K562 (cell line): ENCODE data around the gene ZFPM1. TPM values are rescaled to one million over a fixed set of nuclear protein-coding genes. Genes with fewer than 3 reads are reported as not detected.
A peak's percentile ranks its signal among the peaks of the same experiment; 100 is the strongest.

Source experiments
- ARNT ChIP-seq, 2 experiments: fragments of 450-650 bp; IDR thresholded peaks; 2 replicates each; pipeline ENCODE4 v1.6.1; 2016; ENCODE audit warnings: mild to moderate bottlenecking in 1 of 2
- CBFA2T3 ChIP-seq: fragments of 450-650 bp; IDR thresholded peaks from 2 replicates; pipeline ENCODE4 v1.6.1; 2017
- CBX1 ChIP-seq: sonication (generic); IDR thresholded peaks from 2 replicates; pipeline ENCODE4 v1.6.1; 2016; ENCODE audit warnings: antibody characterized with exemption, low read depth, mild to moderate bottlenecking
- CEBPB ChIP-seq: fragments of 450-650 bp; IDR thresholded peaks from 2 replicates; pipeline ENCODE4 v1.6.1; 2016; ENCODE audit warnings: missing genetic modification characterization, missing compliant biosample characterization
- CTBP1 ChIP-seq: fragments of 450-650 bp; IDR thresholded peaks from 2 replicates; pipeline ENCODE4 v1.6.1; 2016; ENCODE audit warnings: borderline replicate concordance
- ERF ChIP-seq: fragments of 450-650 bp; formaldehyde crosslinking; IDR thresholded peaks from 2 replicates; pipeline ENCODE4 v1.4.0; 2020; ENCODE audit warnings: mild to moderate bottlenecking, mixed read lengths
- ETV1 ChIP-seq: fragments of 450-650 bp; conservative IDR thresholded peaks from 2 replicates; pipeline ENCODE4 v1.6.1; 2016; ENCODE audit warnings: missing genetic modification characterization, control low read depth, low read depth, missing compliant biosample characterization
- KAT8 ChIP-seq: fragments of 450-650 bp; IDR thresholded peaks from 2 replicates; pipeline ENCODE4 v1.6.1; 2016; ENCODE audit warnings: low read depth, mild to moderate bottlenecking
- LEF1 ChIP-seq: fragments of 450-650 bp; IDR thresholded peaks from 2 replicates; pipeline ENCODE4 v1.6.1; 2016; ENCODE audit warnings: mild to moderate bottlenecking
- MAZ ChIP-seq, 2 experiments: fragments of 450-650 bp in 1 of 2; sonication (generic) in 1 of 2; formaldehyde crosslinking; IDR thresholded peaks in 1 of 2; conservative IDR thresholded peaks in 1 of 2; 2 replicates each; pipeline versions ENCODE4 v1.4.0 to v1.5.0; 2020; ENCODE audit warnings: mild to moderate bottlenecking in 1 of 2, missing genetic modification reagents in 1 of 2
- MBD2 ChIP-seq: sonication (generic); IDR thresholded peaks from 2 replicates; pipeline ENCODE4 v1.6.1; 2016; ENCODE audit warnings: low read depth, borderline replicate concordance
- PHTF2 ChIP-seq: fragments of 250-450 bp; sonication (Bioruptor Pico); IDR thresholded peaks from 2 replicates; pipeline ENCODE4 v1.5.0; 2021; ENCODE audit warnings: mild to moderate bottlenecking
- PYGO2 ChIP-seq: fragments of 450-650 bp; IDR thresholded peaks from 2 replicates; pipeline ENCODE4 v1.6.1; 2016; ENCODE audit warnings: mild to moderate bottlenecking, missing genetic modification characterization, moderate library complexity, missing compliant biosample characterization
- RBM15 ChIP-seq: fragments of 200-400 bp; formaldehyde crosslinking; IDR thresholded peaks from 2 replicates; pipeline ENCODE4 v1.6.1; 2018; ENCODE audit warnings: mild to moderate bottlenecking, low read length, moderate library complexity; ENCODE audit not compliant: insufficient read depth
- SMAD2 ChIP-seq: fragments of 150-350 bp; IDR thresholded peaks from 2 replicates; pipeline ENCODE4 v1.6.1; 2014; ENCODE audit warnings: low read depth, mild to moderate bottlenecking, low read length
- SMC3 ChIP-seq: conservative IDR thresholded peaks from 2 replicates; pipeline ENCODE4 v1.6.1; 2011; ENCODE audit warnings: low read depth, low read length, improper control_type of control experiment; ENCODE audit not compliant: insufficient read depth
- ZBTB7A ChIP-seq: IDR thresholded peaks from 2 replicates; pipeline ENCODE4 v1.6.1; 2011; ENCODE audit warnings: low read depth, mild to moderate bottlenecking, low read length, moderate library complexity, borderline replicate concordance; ENCODE audit not compliant: control insufficient read depth
- ZNF263 ChIP-seq: sonication (generic); formaldehyde crosslinking; IDR thresholded peaks from 2 replicates; pipeline ENCODE4 v1.8.0; 2022; ENCODE audit warnings: mild to moderate bottlenecking, missing genetic modification reagents, borderline replicate concordance
- ZNF561 ChIP-seq: fragments of 450-650 bp; formaldehyde crosslinking; conservative IDR thresholded peaks from 2 replicates; pipeline ENCODE4 v1.4.0; 2020; ENCODE audit warnings: mild to moderate bottlenecking, moderate library complexity
- ZSCAN32 ChIP-seq: fragments of 450-650 bp; formaldehyde crosslinking; IDR thresholded peaks from 2 replicates; pipeline ENCODE4 v1.4.0; 2020; ENCODE audit warnings: mild to moderate bottlenecking, moderate library complexity
- polyA plus RNA-seq, 8 experiments: library from polyadenylated mRNA; depleted of rRNA in 4 of 8; stranded (reverse) in 5 of 8; unstranded in 3 of 8; fragments of >200 nt; fragmentation: Nextera tagmentation in 2 of 8; fragmentation: Illumina TruSeq in 1 of 8; extraction: Ambion mirVana in 2 of 8; extraction: Trizol in 1 of 8; gene quantifications; 2 replicates each; pipeline versions ENCODE4 v1.2.1 to v1.2.3, GENCODE V29; 2011 to 2014; ENCODE audit warnings: inconsistent platforms in 1 of 8, missing spikeins in 1 of 8
- total RNA-seq, 7 experiments: library from RNA; depleted of rRNA in 6 of 7; stranded (reverse); fragments of >200 nt in 6 of 7; fragmentation: Illumina TruSeq in 2 of 7; extraction: Trizol in 2 of 7; gene quantifications; 2 replicates each; pipeline versions ENCODE4 v1.2.1 to v1.2.3, GENCODE V29; 2011 to 2021; ENCODE audit warnings: low replicate concordance in 1 of 7
- TF ChIP-seq, protein P1 (sequence below): fragments of 450-650 bp; IDR thresholded peaks from 2 replicates; pipeline ENCODE4 v1.6.1; 2017; ENCODE audit warnings: antibody characterized with exemption, mild to moderate bottlenecking
- TF ChIP-seq, protein P2 (sequence below): sonication (generic); formaldehyde crosslinking; IDR thresholded peaks from 2 replicates; pipeline ENCODE4 v1.8.1; 2023; ENCODE audit warnings: mild to moderate bottlenecking, missing genetic modification reagents
- TF ChIP-seq, protein P3 (sequence below): sonication (generic); formaldehyde crosslinking; IDR thresholded peaks from 2 replicates; pipeline ENCODE4 v1.8.0; 2022; ENCODE audit warnings: mild to moderate bottlenecking, missing genetic modification reagents

ZFPM1 gene
- total and polyA plus RNA-seq, 9 of the 15 experiments (the other 6 are each of a cell fraction or from before 2014, with no cell fraction given) = 0.03 to 35.9 (median 1.4) TPM

DNA sequence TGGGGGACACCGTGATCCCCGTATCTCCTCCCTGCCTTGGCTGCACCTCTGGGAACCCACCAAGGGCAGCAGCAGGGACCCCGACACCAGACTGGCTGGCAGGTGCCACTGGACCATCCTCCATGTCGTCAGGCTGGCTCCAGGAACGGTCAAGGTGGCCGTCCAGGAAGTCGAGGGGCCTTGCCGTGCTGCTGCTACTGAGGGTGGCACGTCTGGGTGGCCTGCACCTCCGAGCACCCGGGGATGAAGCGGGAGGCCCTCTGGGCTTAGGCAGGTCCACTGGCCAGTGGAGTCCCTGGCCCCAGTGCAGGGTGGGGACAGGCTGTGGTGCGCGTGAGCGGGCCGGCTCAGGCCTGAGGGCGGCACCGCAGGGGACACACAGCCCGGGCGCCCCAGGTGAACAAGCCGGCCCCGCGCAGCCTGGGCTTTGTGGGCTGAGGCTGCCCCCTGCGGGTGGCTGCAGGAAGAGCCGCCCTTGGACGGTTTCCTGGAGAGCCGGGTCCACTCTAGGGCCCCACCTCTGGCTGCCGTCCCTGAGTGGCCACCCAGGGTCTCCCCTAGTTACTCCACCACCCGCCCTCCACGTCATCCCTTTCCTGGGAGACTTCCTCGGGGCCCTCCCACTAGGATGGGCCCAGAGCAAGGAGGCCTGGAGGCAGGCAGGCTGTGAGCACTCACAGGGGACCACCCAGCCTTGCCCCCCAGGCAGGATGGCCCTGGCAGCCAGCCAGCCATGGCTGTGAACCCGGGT lies 74.3 kb downstream of the ZFPM1 start (continued):
- TF ChIP-seq, protein P1, sequence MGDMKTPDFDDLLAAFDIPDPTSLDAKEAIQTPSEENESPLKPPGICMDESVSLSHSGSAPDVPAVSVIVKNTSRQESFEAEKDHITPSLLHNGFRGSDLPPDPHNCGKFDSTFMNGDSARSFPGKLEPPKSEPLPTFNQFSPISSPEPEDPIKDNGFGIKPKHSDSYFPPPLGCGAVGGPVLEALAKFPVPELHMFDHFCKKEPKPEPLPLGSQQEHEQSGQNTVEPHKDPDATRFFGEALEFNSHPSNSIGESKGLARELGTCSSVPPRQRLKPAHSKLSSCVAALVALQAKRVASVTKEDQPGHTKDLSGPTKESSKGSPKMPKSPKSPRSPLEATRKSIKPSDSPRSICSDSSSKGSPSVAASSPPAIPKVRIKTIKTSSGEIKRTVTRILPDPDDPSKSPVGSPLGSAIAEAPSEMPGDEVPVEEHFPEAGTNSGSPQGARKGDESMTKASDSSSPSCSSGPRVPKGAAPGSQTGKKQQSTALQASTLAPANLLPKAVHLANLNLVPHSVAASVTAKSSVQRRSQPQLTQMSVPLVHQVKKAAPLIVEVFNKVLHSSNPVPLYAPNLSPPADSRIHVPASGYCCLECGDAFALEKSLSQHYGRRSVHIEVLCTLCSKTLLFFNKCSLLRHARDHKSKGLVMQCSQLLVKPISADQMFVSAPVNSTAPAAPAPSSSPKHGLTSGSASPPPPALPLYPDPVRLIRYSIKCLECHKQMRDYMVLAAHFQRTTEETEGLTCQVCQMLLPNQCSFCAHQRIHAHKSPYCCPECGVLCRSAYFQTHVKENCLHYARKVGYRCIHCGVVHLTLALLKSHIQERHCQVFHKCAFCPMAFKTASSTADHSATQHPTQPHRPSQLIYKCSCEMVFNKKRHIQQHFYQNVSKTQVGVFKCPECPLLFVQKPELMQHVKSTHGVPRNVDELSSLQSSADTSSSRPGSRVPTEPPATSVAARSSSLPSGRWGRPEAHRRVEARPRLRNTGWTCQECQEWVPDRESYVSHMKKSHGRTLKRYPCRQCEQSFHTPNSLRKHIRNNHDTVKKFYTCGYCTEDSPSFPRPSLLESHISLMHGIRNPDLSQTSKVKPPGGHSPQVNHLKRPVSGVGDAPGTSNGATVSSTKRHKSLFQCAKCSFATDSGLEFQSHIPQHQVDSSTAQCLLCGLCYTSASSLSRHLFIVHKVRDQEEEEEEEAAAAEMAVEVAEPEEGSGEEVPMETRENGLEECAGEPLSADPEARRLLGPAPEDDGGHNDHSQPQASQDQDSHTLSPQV = peak; percentile 68
- TF ChIP-seq KAT8 (no peak), ZNF561 (no peak), PYGO2 (tag) (no peak), CBFA2T3 (0 out of 2 replicates have a peak, but pooled peaks have one; percentile 3), MAZ (CRISPR knock-in tag; conservative IDR thresholded peaks at IDR 0.05 in 1 of 2, IDR thresholded peaks at IDR 0.05 in 1 of 2) (peak; percentile 60 to 72; a peak in 3 of 4 replicates), SMC3 (peak; percentile 94), CTBP1 (peak; percentile 70; the same call in 1 of the 2 replicates), PHTF2 (no peak), MBD2 (no peak), ZNF263 (peak; percentile 32; the same call in 1 of the 2 replicates), LEF1 (no peak), RBM15 (no peak), CEBPB (tag) (no peak), CBX1 (0 out of 2 replicates have a peak, but pooled peaks have one; percentile 70), SMAD2 (no peak), ARNT (IDR thresholded peaks at IDR 0.05) (no peak), ZSCAN32 (CRISPR knock-in tag) (no peak), ZBTB7A (peak; percentile 69), ETV1 (tag) (0 out of 2 replicates have a peak, but pooled peaks have one; percentile 7), ERF (CRISPR knock-in tag) (no peak)
- TF ChIP-seq, protein P2, sequence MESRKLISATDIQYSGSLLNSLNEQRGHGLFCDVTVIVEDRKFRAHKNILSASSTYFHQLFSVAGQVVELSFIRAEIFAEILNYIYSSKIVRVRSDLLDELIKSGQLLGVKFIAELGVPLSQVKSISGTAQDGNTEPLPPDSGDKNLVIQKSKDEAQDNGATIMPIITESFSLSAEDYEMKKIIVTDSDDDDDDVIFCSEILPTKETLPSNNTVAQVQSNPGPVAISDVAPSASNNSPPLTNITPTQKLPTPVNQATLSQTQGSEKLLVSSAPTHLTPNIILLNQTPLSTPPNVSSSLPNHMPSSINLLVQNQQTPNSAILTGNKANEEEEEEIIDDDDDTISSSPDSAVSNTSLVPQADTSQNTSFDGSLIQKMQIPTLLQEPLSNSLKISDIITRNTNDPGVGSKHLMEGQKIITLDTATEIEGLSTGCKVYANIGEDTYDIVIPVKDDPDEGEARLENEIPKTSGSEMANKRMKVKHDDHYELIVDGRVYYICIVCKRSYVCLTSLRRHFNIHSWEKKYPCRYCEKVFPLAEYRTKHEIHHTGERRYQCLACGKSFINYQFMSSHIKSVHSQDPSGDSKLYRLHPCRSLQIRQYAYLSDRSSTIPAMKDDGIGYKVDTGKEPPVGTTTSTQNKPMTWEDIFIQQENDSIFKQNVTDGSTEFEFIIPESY (CRISPR knock-in tag) = peak; percentile 97
- TF ChIP-seq, protein P3, sequence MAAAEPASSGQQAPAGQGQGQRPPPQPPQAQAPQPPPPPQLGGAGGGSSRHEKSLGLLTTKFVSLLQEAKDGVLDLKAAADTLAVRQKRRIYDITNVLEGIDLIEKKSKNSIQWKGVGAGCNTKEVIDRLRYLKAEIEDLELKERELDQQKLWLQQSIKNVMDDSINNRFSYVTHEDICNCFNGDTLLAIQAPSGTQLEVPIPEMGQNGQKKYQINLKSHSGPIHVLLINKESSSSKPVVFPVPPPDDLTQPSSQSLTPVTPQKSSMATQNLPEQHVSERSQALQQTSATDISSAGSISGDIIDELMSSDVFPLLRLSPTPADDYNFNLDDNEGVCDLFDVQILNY (CRISPR knock-in tag) = no peak
